HFF-Myc (cell line): Measurements from ENCODE around the gene DAZL.

Source experiments
- DNase-seq: peaks from one replicate; pipeline ENCODE4 v3.0.0-alpha.2; 2011; ENCODE audit warnings: low read depth; ENCODE audit errors: extremely low read depth
- H3K4me3 ChIP-seq: replicated peaks from 2 replicates; pipeline ENCODE4 v1.5.1; 2011; ENCODE audit warnings: low read depth, mild to moderate bottlenecking, control low read depth, low read length
- CTCF ChIP-seq: IDR thresholded peaks from 2 replicates; pipeline ENCODE4 v1.5.1; 2012; ENCODE audit warnings: mild to moderate bottlenecking, low read depth, low read length, control low read depth; ENCODE audit errors: missing control alignments

Gene DAZL

GRCh38 chr3:16546186-16547010 is 58.8 kb downstream of the DAZL start:
- no peak for TF ChIP-seq CTCF
- no peak overlapping the region for H3K4me3 ChIP-seq
- no peak for DNase-seq

- no peak overlapping the region for H3K4me3 ChIP-seq
- no peak for TF ChIP-seq CTCF
- no peak for DNase-seq
These were observed 59.6 kb downstream of the DAZL start for GRCh38 chr3:16545413-16546185.

GRCh38 chr3:16543242-16543864 is 61.9 kb downstream of the DAZL start:
- TF ChIP-seq CTCF = no peak
- no peak for DNase-seq
- no peak overlapping the region for H3K4me3 ChIP-seq

GRCh38 chr3:16538507-16538906 is 66.7 kb downstream of the DAZL start:
- TF ChIP-seq CTCF = no peak
- DNase-seq = no peak
- H3K4me3 ChIP-seq = no peak overlapping the region

GRCh38 chr3:16536996-16537395 is 68.2 kb downstream of the DAZL start:
- no peak for DNase-seq
- no peak for TF ChIP-seq CTCF
- H3K4me3 ChIP-seq = no peak overlapping the region
